Mammary epithelial cell (primary cell): ENCODE data around the gene SLC2A4.
A peak's percentile ranks its signal among the peaks of the same experiment; 100 is the strongest.

Experiments
- CTCF ChIP-seq, 2 donors: IDR thresholded peaks in 1 of 2; conservative IDR thresholded peaks in 1 of 2; 2 replicates each; pipeline ENCODE4 v1.5.1; 2011 to 2012; ENCODE audit warnings: inconsistent platforms in 2 of 2, low read length in 2 of 2, mild to moderate bottlenecking in 2 of 2, control low read depth in 1 of 2, low read depth in 1 of 2; ENCODE audit not compliant: insufficient read depth in 1 of 2; ENCODE audit errors: extremely low read depth in 1 of 2
- EZH2 ChIP-seq: IDR thresholded peaks from 2 replicates; pipeline ENCODE4 v1.6.1; 2012; ENCODE audit warnings: low read length, inconsistent platforms, borderline replicate concordance

DNA sequence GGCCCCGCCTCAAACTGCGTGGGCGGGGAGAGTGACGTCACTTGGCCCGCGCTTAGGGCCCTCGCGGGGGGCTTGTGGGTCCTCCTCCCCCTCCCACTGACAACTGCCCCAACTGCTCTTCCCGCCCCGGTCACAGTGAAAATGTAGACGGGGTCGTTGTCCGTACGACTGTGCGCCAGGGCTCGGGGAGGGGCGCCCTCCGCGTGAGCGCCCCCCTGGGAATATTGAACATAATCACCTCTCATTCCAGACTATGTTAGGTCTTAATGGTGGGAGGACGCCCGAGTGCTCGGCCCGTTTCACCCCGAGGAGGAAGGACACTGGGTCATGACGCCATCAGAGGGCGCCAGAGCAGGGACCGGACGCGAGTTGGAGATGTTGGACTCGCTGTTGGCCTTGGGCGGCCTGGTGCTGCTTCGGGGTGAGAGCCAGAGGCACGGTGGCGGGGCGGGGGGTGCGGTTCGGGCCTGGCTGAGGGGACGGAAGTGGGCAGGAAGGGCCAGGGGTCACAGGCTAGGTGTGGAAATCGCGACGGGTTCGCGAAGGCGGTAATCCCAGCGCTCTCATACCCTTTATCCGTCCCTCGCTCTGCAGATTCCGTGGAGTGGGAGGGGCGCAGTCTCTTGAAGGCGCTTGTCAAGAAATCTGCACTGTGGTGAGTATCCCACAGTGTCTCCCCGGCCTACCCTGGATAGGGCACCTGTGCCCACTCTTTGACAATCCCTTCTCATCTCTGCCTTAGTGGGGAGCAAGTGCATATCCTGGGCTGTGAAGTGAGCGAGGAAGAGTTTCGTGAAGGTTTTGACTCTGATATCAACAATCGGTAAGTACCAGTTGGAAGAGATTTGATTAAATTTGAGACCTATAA lies 29.1 kb upstream of the SLC2A4 start, which contains the start of gene ELP5:
- TF ChIP-seq EZH2 (no peak), CTCF (conservative IDR thresholded peaks at IDR 0.05 in 1 of 2, IDR thresholded peaks at IDR 0.05 in 1 of 2; ENCODE audit: extremely low read depth in 1 of 2, insufficient read depth in 1 of 2, low read depth in 1 of 2, low read length in 2 of 2) (peak in 1 of 2 donors; percentile 20)
